Loucy (cell line): ENCODE measurements around the gene SIX6.
"Not testable (repeated sequence)": the region's sequence is repeated elsewhere in the genome, so short reads cannot be mapped to it uniquely, and the experiment has no call there.

ENCODE experiments used
- EZH2phosphoT487 ChIP-seq: fragments of 200-600 bp; IDR thresholded peaks from 2 replicates; pipeline ENCODE4 v1.6.1; 2018; ENCODE audit warnings: antibody characterized with exemption, mild to moderate bottlenecking, moderate library complexity, borderline replicate concordance
- TF ChIP-seq, protein P1 (sequence below): fragments of 200-600 bp; sonication (generic); conservative IDR thresholded peaks from 2 replicates; pipeline ENCODE4 v1.5.1; 2014; ENCODE audit warnings: mild to moderate bottlenecking, antibody characterized with exemption, low read length

DNA sequence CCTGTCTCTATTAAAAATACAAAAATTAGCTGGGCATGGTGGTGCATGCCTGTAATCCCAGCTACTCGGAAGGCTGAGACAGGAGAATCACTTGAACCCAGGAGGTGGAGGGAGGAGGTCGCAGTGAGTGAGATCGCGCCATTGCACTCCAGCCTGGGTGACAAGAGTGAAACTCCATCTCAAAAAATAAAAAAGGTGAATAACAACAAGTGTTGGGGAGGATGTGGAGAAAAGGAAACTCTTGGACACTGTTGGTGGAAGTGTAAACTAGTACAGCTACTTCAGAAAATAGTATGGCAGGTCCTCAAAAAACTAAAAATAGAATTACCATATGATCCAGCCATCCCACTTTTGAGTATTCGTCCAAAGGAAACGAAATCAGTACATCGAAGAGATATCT, 28.7 kb upstream of the SIX6 start:
- TF ChIP-seq, protein P1, sequence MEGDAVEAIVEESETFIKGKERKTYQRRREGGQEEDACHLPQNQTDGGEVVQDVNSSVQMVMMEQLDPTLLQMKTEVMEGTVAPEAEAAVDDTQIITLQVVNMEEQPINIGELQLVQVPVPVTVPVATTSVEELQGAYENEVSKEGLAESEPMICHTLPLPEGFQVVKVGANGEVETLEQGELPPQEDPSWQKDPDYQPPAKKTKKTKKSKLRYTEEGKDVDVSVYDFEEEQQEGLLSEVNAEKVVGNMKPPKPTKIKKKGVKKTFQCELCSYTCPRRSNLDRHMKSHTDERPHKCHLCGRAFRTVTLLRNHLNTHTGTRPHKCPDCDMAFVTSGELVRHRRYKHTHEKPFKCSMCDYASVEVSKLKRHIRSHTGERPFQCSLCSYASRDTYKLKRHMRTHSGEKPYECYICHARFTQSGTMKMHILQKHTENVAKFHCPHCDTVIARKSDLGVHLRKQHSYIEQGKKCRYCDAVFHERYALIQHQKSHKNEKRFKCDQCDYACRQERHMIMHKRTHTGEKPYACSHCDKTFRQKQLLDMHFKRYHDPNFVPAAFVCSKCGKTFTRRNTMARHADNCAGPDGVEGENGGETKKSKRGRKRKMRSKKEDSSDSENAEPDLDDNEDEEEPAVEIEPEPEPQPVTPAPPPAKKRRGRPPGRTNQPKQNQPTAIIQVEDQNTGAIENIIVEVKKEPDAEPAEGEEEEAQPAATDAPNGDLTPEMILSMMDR: not testable (repeated sequence)
- TF ChIP-seq EZH2phosphoT487: not testable (repeated sequence)
